ENCODE measurements around the gene CNST. TPM values are rescaled to one million over a fixed set of nuclear protein-coding genes. Genes with fewer than 3 reads are reported as not detected.
A peak's percentile ranks its signal among the peaks of the same experiment; 100 is the strongest.

The CNST gene
- total and polyA plus RNA-seq, 9 of the 15 experiments (the other 6 are each of a cell fraction or from before 2014, with no cell fraction given): 17.0 to 55.3 (median 30.8) TPM

GRCh38 chr1:246597971-246598370 lies 31.7 kb downstream of the CNST start (continued):
- TF ChIP-seq STAT6 (CRISPR knock-in tag; IDR thresholded peaks at IDR 0.05) (no peak), DMBX1 (CRISPR knock-in tag; IDR thresholded peaks at IDR 0.05; ENCODE audit: borderline replicate concordance) (no peak), PTRF (tag; IDR thresholded peaks at IDR 0.05) (no peak), RBM22 (IDR thresholded peaks at IDR 0.05; ENCODE audit: low read depth, low read length, poor library complexity, severe bottlenecking) (no peak), RFX7 (CRISPR knock-in tag; IDR thresholded peaks at IDR 0.05) (no peak)

GRCh38 chr1:246599315-246599714 lies 33.1 kb downstream of the CNST start:
- Histone ChIP-seq H3K9me3 (replicated peaks; ENCODE audit: control insufficient read depth, insufficient read depth, low read depth, low read length) (no peaks in the 10 kb centered on the region), H4K20me1 (replicated peaks; ENCODE audit: control insufficient read depth, insufficient read depth, low read length) (no peaks in the 10 kb centered on the region), H3K36me3 (ENCODE audit: control insufficient read depth, insufficient read depth, low read length) (peaks cover 64% of the 10 kb centered on the region), H3K9me1 (ENCODE audit: control insufficient read depth, insufficient read depth, low read length) (no peaks in the 10 kb centered on the region), H3K4me1 (replicated peaks in 1 of 2; ENCODE audit: control insufficient read depth in 2 of 2, insufficient read depth in 2 of 2, low read length in 2 of 2) (peaks cover 3 to 4% of the 10 kb centered on the region in 2 experiments; a peak in 3 of 5 replicates), H3K27me3 (ENCODE audit: control insufficient read depth in 2 of 2, insufficient read depth in 2 of 2, low read length in 2 of 2) (no peaks in the 10 kb centered on the region), H2AFZ (ENCODE audit: low read depth, low read length) (no peak overlapping the region), H3K79me2 (ENCODE audit: control insufficient read depth, insufficient read depth, low read length) (peaks cover 98% of the 10 kb centered on the region), H3K27ac (ENCODE audit: extremely low read depth, low read depth, low read length) (no peak overlapping the region), H3K4me3 (no peak overlapping the region), H3K9ac (ENCODE audit: insufficient read depth in 1 of 2, low read depth in 2 of 2, low read length in 2 of 2) (no peak overlapping the region), H3K4me2 (ENCODE audit: insufficient read depth, low read length) (no peak overlapping the region)
- TF ChIP-seq ZNF23 (CRISPR knock-in tag; IDR thresholded peaks at IDR 0.05) (no peak), COPS2 (conservative IDR thresholded peaks at IDR 0.05) (no peak), TFE3 (CRISPR knock-in tag; IDR thresholded peaks at IDR 0.05) (no peak), ILK (tag; IDR thresholded peaks at IDR 0.05; ENCODE audit: borderline replicate concordance, low read depth) (no peak), ZNF212 (CRISPR knock-in tag; IDR thresholded peaks at IDR 0.05) (no peak), CC2D1A (IDR thresholded peaks at IDR 0.05) (no peak), CEBPG (CRISPR knock-in tag; IDR thresholded peaks at IDR 0.05) (no peak; the same call in 1 of the 2 replicates), CEBPG (tag; conservative IDR thresholded peaks at IDR 0.05 in 1 of 2, IDR thresholded peaks at IDR 0.05 in 1 of 2) (peak in 1 of 2 experiments; percentile 63; a peak in 2 of 4 replicates), EGR1 (conservative IDR thresholded peaks at IDR 0.05) (no peak), POLR2A (conservative IDR thresholded peaks at IDR 0.05) (0 out of 2 replicates have a peak, but pooled peaks have one; percentile 7), ATF3 (IDR thresholded peaks at IDR 0.05) (peak; percentile 59), ATF3 (CRISPR knock-in tag; conservative IDR thresholded peaks at IDR 0.05) (no peak), CEBPB (tag; IDR thresholded peaks at IDR 0.05) (peak; percentile 34; the same call in 1 of the 2 replicates)
- ATAC-seq (no peak), FAIRE-seq (no peak), DNase-seq (ENCODE audit: extremely low read depth in 1 of 4, low spot score in 3 of 4) (no peak)
- TSS peak; percentile 2 for BruUV-seq (replicated peaks)
- in situ Hi-C loops (cut with MboI) (no loop called here), intact Hi-C loops (cut with micrococcal nuclease) (no loop called here)
- 73% methylated on average over 4 of the region's 4 CpGs for WGBS (ENCODE audit: insufficient coverage, low coverage, missing lambda C conversion rate)
- POLR2A ChIA-PET: interaction anchor here (1.0 to 3.0 kb wide), 2 partner anchors 12 to 13 kb away, joined by 4 to 9 read pairs; no protein-coding TSS in a partner anchor
- CTCF ChIA-PET (ENCODE audit: low intra/inter-chr PET ratio): no interaction called here

Measured in K562 (cell line).